Smooth muscle cell (in vitro differentiated cells): Measurements from ENCODE around the gene EPG5. TPM values are rescaled to one million over a fixed set of nuclear protein-coding genes. Genes with fewer than 3 reads are reported as not detected.

Source experiments
- DNase-seq: peaks from one replicate; lab custom pipeline; 2025; ENCODE audit not compliant: unreplicated experiment; lab: John Stamatoyannopoulos, UW
- H2AFZ ChIP-seq: fragments of 200-600 bp; sonication (generic); 2 replicates; pipeline ENCODE4 v1.6.0; 2016; ENCODE audit warnings: antibody characterized with exemption, low read depth, mild to moderate bottlenecking
- H3F3A ChIP-seq: fragments of 200-600 bp; sonication (generic); 2 replicates; pipeline ENCODE4 v1.6.0; 2017; ENCODE audit warnings: antibody characterized with exemption, low read depth
- H3K27ac ChIP-seq: fragments of 200-600 bp; sonication (generic); 2 replicates; pipeline ENCODE4 v1.5.1; 2016; ENCODE audit warnings: low read depth, mild to moderate bottlenecking
- H3K27me3 ChIP-seq: fragments of 200-600 bp; sonication (generic); 2 replicates; pipeline ENCODE4 v1.6.1; 2016; ENCODE audit warnings: low read depth, mild to moderate bottlenecking
- H3K36me3 ChIP-seq: fragments of 200-600 bp; sonication (generic); 2 replicates; pipeline ENCODE4 v1.5.1; 2016; ENCODE audit warnings: low read depth
- H3K4me1 ChIP-seq: fragments of 200-600 bp; sonication (generic); 2 replicates; pipeline ENCODE4 v1.5.1; 2016; ENCODE audit warnings: low read depth
- H3K4me2 ChIP-seq: fragments of 200-600 bp; sonication (generic); 2 replicates; pipeline ENCODE4 v1.6.0; 2016; ENCODE audit warnings: mild to moderate bottlenecking
- H3K4me3 ChIP-seq: fragments of 200-600 bp; sonication (generic); 2 replicates; pipeline ENCODE4 v1.5.1; 2016; ENCODE audit warnings: mild to moderate bottlenecking
- H3K79me2 ChIP-seq: fragments of 200-600 bp; sonication (generic); 2 replicates; pipeline ENCODE4 v1.6.0; 2016; ENCODE audit warnings: low read depth, mild to moderate bottlenecking
- H3K9ac ChIP-seq: fragments of 200-600 bp; sonication (generic); 2 replicates; pipeline ENCODE4 v1.6.0; 2016; ENCODE audit warnings: low read depth
- H3K9me3 ChIP-seq: fragments of 200-600 bp; sonication (generic); replicated peaks from 2 replicates; pipeline ENCODE4 v1.5.1; 2016; ENCODE audit warnings: low read depth
- H4K20me1 ChIP-seq: fragments of 200-600 bp; sonication (generic); 2 replicates; pipeline ENCODE4 v1.6.0; 2016; ENCODE audit warnings: low read depth
- WGBS: methylation state at CpG from one replicate; pipeline ENCODE4 v1.1.7; 2016; ENCODE audit warnings: low lambda C conversion rate; 5-methylcytosine and 5-hydroxymethylcytosine counted together
- polyA plus RNA-seq: library from polyadenylated mRNA; unstranded; fragments of >200 nt; fragmentation: Nextera tagmentation; extraction: Ambion mirVana; gene quantifications from 2 replicates; pipeline ENCODE4 v1.2.1, GENCODE V29; 2016
- total RNA-seq: library from RNA; depleted of rRNA; stranded (reverse); fragments of >200 nt; gene quantifications from 2 replicates; pipeline ENCODE4 v1.2.3, GENCODE V29; 2014
- TF ChIP-seq, protein P1 (sequence below): fragments of 200-600 bp; sonication (generic); IDR thresholded peaks from 2 replicates; pipeline ENCODE4 v1.5.1; 2017; ENCODE audit warnings: borderline replicate concordance, mild to moderate bottlenecking, antibody characterized with exemption; ENCODE audit not compliant: insufficient read depth, poor library complexity, severe bottlenecking

The EPG5 gene, protein sequence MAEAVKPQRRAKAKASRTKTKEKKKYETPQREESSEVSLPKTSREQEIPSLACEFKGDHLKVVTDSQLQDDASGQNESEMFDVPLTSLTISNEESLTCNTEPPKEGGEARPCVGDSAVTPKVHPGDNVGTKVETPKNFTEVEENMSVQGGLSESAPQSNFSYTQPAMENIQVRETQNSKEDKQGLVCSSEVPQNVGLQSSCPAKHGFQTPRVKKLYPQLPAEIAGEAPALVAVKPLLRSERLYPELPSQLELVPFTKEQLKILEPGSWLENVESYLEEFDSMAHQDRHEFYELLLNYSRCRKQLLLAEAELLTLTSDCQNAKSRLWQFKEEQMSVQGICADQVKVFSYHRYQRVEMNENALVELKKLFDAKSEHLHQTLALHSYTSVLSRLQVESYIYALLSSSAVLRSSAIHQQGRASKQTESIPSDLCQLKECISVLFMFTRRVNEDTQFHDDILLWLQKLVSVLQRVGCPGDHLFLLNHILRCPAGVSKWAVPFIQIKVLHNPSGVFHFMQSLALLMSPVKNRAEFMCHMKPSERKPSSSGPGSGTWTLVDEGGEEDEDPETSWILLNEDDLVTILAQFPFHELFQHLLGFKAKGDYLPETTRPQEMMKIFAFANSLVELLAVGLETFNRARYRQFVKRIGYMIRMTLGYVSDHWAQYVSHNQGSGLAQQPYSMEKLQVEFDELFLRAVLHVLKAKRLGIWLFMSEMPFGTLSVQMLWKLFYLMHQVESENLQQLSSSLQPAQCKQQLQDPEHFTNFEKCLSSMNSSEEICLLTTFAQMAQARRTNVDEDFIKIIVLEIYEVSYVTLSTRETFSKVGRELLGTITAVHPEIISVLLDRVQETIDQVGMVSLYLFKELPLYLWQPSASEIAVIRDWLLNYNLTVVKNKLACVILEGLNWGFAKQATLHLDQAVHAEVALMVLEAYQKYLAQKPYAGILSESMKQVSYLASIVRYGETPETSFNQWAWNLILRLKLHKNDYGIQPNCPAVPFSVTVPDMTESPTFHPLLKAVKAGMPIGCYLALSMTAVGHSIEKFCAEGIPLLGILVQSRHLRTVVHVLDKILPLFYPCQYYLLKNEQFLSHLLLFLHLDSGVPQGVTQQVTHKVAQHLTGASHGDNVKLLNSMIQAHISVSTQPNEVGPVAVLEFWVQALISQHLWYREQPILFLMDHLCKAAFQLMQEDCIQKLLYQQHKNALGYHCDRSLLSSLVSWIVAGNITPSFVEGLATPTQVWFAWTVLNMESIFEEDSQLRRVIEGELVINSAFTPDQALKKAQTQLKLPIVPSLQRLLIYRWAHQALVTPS (N-terminal part only)
- 18.5 and 20.8 TPM in 2 replicates for total RNA-seq
- 2.7 and 4.0 TPM in 2 replicates for polyA plus RNA-seq

DNA sequence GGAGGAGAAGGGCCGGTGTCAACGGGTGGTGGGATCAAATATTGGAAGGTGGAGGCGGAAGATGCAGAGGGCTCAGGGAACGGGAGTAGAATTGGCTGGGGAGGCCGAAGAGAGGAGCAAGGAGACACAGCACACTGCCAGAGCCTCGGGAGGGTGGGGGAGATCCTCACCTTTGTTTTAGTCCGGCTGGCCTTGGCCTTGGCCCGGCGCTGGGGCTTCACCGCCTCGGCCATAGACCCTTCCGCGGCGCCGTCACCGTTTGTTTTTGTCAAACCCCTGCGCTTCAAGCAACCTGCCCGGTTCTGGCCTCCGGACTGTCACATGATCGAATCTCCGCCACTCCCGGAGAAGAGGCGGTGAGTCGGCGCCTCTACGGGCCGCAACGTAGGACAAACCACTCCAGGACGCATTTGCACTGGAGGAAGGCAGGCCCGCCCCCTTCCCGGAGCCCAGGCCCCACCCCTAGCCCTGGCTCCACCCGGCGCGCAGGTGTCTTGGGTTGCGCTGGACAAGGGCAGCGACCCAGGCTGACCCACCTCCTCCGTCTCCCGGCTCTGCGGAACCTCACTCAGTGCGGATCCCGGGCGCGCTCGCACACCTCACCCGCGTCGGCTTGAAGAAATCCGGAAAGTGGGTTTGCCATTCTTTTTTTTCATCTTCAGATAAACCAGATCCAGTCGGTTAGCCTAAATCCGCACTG, at the start of gene EPG5:
TSS of gene EPG5 (minus strand) at position 323 of the 700 bp plus-strand sequence. CDS start at position 233, 90 bp downstream.
- Histone ChIP-seq H3K27ac (peak within 1 kb of the TSS; percentile 61), H3F3A (no peaks in the 10 kb centered on the region), H3K9me3 (no peaks in the 10 kb centered on the region), H3K4me1 (no peaks in the 10 kb centered on the region), H3K9ac (peak within 1 kb of the TSS; percentile 82), H2AFZ (peak within 1 kb of the TSS; percentile 92), H3K27me3 (no peaks in the 10 kb centered on the region), H4K20me1 (no peaks in the 10 kb centered on the region), H3K36me3 (no peaks in the 10 kb centered on the region), H3K4me3 (peak within 1 kb of the TSS; percentile 73), H3K4me2 (peak within 1 kb of the TSS; percentile 98), H3K79me2 (peaks cover 33% of the 10 kb centered on the region)
- DNase-seq = peak; percentile 53
- 2% methylated on average over 46 of the region's 50 CpGs for WGBS
- TF ChIP-seq, protein P1, sequence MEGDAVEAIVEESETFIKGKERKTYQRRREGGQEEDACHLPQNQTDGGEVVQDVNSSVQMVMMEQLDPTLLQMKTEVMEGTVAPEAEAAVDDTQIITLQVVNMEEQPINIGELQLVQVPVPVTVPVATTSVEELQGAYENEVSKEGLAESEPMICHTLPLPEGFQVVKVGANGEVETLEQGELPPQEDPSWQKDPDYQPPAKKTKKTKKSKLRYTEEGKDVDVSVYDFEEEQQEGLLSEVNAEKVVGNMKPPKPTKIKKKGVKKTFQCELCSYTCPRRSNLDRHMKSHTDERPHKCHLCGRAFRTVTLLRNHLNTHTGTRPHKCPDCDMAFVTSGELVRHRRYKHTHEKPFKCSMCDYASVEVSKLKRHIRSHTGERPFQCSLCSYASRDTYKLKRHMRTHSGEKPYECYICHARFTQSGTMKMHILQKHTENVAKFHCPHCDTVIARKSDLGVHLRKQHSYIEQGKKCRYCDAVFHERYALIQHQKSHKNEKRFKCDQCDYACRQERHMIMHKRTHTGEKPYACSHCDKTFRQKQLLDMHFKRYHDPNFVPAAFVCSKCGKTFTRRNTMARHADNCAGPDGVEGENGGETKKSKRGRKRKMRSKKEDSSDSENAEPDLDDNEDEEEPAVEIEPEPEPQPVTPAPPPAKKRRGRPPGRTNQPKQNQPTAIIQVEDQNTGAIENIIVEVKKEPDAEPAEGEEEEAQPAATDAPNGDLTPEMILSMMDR = no peak

DNA sequence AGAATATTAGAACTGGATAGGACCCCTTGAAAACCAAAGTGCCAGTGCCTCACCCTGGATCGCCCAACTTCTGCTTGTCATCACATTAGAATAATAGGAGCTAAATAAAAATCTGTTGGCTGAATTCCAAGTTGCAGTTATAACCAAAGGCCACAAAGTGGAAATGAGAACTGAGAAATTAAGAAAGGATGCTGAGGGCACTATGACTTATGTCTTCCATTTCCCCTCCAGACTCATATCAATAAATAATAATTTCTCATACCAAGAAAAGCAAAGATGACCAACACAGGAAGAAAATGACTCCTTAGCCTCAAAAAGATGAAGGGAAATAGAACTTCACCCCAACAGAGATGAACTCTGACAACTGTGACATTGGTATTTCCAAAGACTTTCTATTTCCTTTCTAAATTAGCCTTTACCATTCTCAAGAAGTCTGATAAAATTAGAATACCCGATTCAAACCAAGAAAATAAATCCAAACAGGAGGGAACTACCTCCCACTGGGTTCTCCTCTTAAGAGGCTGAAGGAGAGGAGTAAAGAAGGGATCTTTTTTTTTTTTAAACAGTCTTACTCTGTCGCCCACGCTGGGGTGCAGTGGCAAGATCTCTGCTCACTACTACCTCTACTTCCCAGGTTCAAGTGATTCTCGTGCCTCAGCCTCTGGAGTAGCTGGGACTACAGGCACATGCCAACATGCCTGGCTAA, 46.5 kb upstream of the EPG5 start:
- H3K27ac ChIP-seq = no peak overlapping the region
- no peaks in the 10 kb centered on the region for H3K36me3 ChIP-seq
- no peaks in the 10 kb centered on the region for H3F3A ChIP-seq
- H3K4me2 ChIP-seq = no peak overlapping the region
- H3K9me3 ChIP-seq = no peaks in the 10 kb centered on the region
- DNase-seq = no peak
- H4K20me1 ChIP-seq = no peaks in the 10 kb centered on the region
- 97% methylated on average over 5 of the region's 5 CpGs for WGBS
- H2AFZ ChIP-seq = no peak overlapping the region
- H3K79me2 ChIP-seq = no peaks in the 10 kb centered on the region
- no peaks in the 10 kb centered on the region for H3K4me1 ChIP-seq
- no peak overlapping the region for H3K9ac ChIP-seq
- no peak overlapping the region for H3K4me3 ChIP-seq
- TF ChIP-seq, protein P1 = no peak
- no peaks in the 10 kb centered on the region for H3K27me3 ChIP-seq

DNA sequence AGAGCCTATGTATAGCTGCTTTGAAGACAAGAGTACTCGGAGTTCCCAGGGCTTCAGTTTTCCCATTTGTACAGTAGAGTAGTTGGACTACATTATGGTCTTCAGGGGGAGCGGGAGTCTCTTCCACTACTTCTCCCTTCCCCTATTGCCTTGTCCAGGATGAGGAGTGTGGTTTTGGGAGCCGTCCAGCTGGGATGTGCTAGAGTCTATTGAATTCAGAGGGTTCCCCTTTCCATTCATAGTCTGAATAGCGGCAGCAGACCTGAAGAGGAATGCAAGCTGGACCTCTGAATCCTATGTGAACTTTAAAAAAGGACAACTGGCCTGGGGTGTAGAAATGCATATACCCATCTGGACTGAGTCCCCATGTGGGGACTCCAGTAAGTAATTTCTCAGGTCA, 43.5 kb upstream of the EPG5 start:
- Histone ChIP-seq H3K27ac (no peak overlapping the region), H3K4me1 (no peaks in the 10 kb centered on the region), H3K36me3 (no peaks in the 10 kb centered on the region), H3K27me3 (no peaks in the 10 kb centered on the region), H3K4me2 (no peak overlapping the region), H3F3A (no peaks in the 10 kb centered on the region), H2AFZ (no peak overlapping the region), H3K9ac (no peak overlapping the region), H3K79me2 (no peaks in the 10 kb centered on the region), H3K9me3 (no peaks in the 10 kb centered on the region), H3K4me3 (no peak overlapping the region), H4K20me1 (no peaks in the 10 kb centered on the region)
- WGBS = 97% methylated on average over 4 of the region's 4 CpGs
- DNase-seq = no peak
- TF ChIP-seq, protein P1 = no peak
